Esophagus squamous epithelium (tissue), 4 donors: ENCODE measurements around the gene NOL11.

Experiments
- CTCF ChIP-seq, 6 experiments: fragments of 450-650 bp in 4 of 6; fragments of 200-600 bp in 2 of 6; sonication (generic) in 2 of 6; IDR thresholded peaks; one replicate each; pipeline ENCODE4 v1.5.1; 2016 to 2019; ENCODE audit warnings: antibody characterized with exemption in 6 of 6, mild to moderate bottlenecking in 4 of 6, moderate library complexity in 4 of 6
- POLR2A ChIP-seq, 4 donors: fragments of 450-650 bp; IDR thresholded peaks; one replicate each; pipeline ENCODE4 v1.6.1; 2017; ENCODE audit warnings: antibody characterized with exemption in 4 of 4, mild to moderate bottlenecking in 4 of 4, moderate library complexity in 3 of 4

- TF ChIP-seq POLR2A (IDR thresholded peaks at IDR 0.05) (no peak), CTCF (IDR thresholded peaks at IDR 0.05) (no peak)
Observed at GRCh38 chr17:67672592-67673335, 45.0 kb upstream of the NOL11 start.
